Retinal pigment epithelial cell (primary cell): ENCODE measurements around the gene ASB2.
A peak's percentile ranks its signal among the peaks of the same experiment; 100 is the strongest.

Experiments used
- DNase-seq: peaks from one replicate; pipeline ENCODE4 v3.0.0-alpha.2; 2010; ENCODE audit warnings: low read depth
- H3K4me3 ChIP-seq: 2 replicates; pipeline ENCODE4 v1.5.1; 2011; ENCODE audit warnings: mild to moderate bottlenecking, low read length, control low read depth, moderate library complexity
- CTCF ChIP-seq: conservative IDR thresholded peaks from 2 replicates; pipeline ENCODE4 v1.5.1; 2011; ENCODE audit warnings: low read depth, low read length, control low read depth, inconsistent platforms

Gene ASB2

GRCh38 chr14:93969082-93969828 lies 7.1 kb downstream of the ASB2 start:
- TF ChIP-seq CTCF, result no peak
- no peak for DNase-seq
- H3K4me3 ChIP-seq, result no peak overlapping the region

DNA sequence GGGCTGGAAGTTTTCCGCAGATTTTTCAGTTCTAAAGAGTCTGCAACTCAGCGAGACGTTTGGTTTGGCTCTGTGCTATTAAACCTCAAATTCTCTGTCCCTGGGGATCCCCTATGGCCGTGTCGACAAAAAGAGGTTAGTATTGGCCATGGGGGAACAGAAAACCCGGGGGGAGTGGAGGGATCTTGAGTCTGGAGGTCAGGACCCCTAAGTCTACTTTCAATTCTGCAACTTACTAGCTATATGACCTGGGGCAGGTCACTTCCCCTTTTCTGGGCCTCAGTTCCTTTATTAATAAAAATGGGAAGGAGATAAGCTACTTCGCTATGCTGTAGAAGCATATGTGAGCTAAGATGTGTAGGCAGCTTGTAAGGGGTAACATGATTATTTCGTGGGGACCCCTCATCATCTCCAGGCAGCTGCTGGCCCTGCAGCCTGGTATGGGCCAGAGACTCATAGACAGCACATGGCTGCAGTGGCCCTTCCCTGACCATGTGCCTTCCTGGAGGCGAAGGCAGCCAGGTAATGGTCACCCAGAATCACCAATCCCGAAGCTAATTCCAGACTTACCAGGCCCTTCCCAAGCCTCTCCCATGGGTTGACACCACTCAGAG lies 8.6 kb downstream of the ASB2 start:
- H3K4me3 ChIP-seq, result no peak overlapping the region
- DNase-seq, result no peak
- TF ChIP-seq CTCF, result no peak

DNA sequence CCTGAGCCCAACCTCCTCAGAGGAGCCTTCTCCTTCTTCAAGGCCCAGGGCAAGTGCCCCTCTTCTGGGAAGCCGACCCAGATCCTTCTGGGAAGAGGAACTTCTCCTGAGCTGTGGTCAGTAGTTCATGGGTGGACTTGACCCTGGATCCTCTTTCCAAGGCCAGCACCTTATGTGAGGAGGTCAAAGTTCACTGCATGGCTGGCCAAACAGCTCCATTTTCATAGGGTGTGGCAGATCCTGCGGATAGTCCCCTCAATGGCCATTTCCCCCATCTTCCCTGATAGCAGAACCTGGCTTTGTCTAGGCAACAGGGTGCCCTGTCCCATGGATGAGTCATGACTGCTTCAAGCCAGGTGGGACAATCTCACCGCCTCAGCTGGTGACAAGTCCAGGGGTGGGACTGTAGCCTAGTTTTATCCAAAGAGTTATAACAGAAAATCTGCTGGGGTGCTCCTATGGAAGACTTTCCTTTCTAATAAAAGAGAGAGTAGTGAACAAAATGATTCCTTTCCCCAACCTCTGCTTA lies 10.4 kb downstream of the ASB2 start:
- no peak overlapping the region for H3K4me3 ChIP-seq
- DNase-seq, result no peak
- TF ChIP-seq CTCF, result no peak

DNA sequence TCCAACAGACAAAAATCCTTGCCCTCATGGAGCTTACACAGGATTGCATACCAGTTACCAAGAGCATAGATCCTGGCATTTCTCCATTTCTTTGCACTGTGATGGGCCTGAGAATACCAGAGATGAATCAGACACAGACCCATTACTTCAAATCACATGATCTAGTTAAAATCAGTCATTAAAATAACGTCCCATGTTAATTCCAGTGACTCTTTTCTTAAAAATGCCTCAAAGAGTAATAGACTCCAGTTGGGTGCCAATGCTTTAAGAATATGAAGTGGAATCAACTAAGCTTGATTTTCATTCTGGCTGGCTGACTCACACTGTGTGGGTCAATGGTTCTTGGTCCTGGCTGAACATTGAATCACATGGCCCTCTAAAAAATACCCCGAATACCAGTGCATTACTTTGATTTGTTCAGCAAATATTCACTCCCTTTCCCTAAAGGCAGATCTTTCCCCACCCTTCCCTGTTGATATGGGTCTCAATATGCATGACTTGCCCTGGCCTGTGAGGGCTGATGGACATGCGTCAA lies 11.0 kb downstream of the ASB2 start:
- H3K4me3 ChIP-seq, result no peak overlapping the region
- peak; percentile 95 for DNase-seq
- no peak for TF ChIP-seq CTCF

DNA sequence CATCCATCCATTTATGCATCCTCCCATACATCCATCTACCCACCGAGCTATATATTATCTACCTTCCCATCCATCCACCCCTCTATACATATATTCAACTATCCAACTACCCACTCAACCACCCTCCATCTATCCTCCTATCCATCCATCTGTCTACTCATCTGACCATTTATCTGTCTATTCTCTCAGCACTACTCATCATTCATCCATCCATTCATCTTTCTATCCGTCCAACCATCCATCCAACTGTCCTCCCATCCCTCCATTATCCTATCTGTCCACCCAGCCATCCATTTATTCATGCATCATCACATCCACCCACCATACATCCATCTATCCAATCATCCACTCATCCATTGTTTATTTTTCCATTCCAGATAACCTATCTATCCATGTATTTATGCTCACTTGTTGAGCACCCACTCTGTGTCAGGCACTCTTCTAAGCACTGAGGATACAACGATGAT lies 11.5 kb downstream of the ASB2 start:
- TF ChIP-seq CTCF, result no peak
- DNase-seq, result no peak
- no peak overlapping the region for H3K4me3 ChIP-seq

GRCh38 chr14:93964281-93964680 lies 12.1 kb downstream of the ASB2 start:
- no peak for TF ChIP-seq CTCF
- DNase-seq, result no peak
- no peak overlapping the region for H3K4me3 ChIP-seq

DNA sequence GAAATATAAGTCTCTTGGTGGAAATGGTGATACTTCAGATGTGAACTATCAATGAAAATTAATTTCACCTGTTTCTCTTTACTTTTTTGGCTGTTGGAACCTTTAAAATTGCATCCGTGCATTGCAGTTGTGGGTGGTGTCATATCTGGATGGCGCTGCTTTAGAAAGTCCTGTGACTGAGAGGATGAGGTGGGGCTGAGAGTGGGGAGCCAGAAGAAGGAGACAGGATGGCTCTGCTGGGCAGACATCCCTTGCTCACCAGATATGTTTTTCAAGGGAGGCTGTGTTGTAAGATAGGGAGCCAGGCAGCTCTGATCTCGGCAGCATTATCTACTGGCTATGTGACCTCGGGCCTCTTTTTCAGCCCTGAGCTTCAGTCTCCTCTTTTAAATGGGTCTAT lies 12.7 kb downstream of the ASB2 start:
- no peak for DNase-seq
- TF ChIP-seq CTCF, result no peak
- H3K4me3 ChIP-seq, result no peak overlapping the region
